Transverse colon (tissue), 4 donors: Measurements from ENCODE around the gene SCN3A. TPM values are rescaled to one million over a fixed set of nuclear protein-coding genes. Genes with fewer than 3 reads are reported as not detected.

Source experiments
- DNase-seq: peaks from one replicate; pipeline ENCODE4 v3.0.0-alpha.2; 2019
- H3K27ac ChIP-seq, 4 donors: fragments of 200-600 bp; sonication (generic); 2 replicates each; pipeline ENCODE4 v1.5.1; 2016 to 2018; ENCODE audit warnings: inconsistent platforms in 4 of 4
- H3K27me3 ChIP-seq: fragments of 200-600 bp; sonication (generic); 2 replicates; pipeline ENCODE4 v1.5.1; 2017; ENCODE audit warnings: inconsistent platforms
- H3K36me3 ChIP-seq, 4 donors: fragments of 200-600 bp; sonication (generic); 2 replicates each; pipeline ENCODE4 v1.5.1; 2017 to 2019; ENCODE audit warnings: inconsistent platforms in 4 of 4
- H3K4me1 ChIP-seq, 4 donors: fragments of 200-600 bp; sonication (generic); 2 replicates each; pipeline ENCODE4 v1.5.1; 2017 to 2020; ENCODE audit warnings: inconsistent platforms in 4 of 4
- H3K4me3 ChIP-seq, 4 donors: fragments of 200-600 bp; sonication (generic); 1 replicate in 1 of 4; 2 replicates in 3 of 4; pipeline versions ENCODE4 v1.5.1 to v1.6.1; 2017 to 2019; ENCODE audit warnings: inconsistent platforms in 4 of 4
- H3K9me3 ChIP-seq, 2 donors: fragments of 200-600 bp; sonication (generic); 2 replicates each; pipeline ENCODE4 v1.5.1; 2017 to 2019; ENCODE audit warnings: inconsistent platforms in 2 of 2
- CTCF ChIP-seq, 5 experiments: fragments of 200-600 bp in 3 of 5; fragments of 450-650 bp in 2 of 5; sonication (generic) in 3 of 5; IDR thresholded peaks; 1 replicate in 2 of 5; 2 replicates in 3 of 5; pipeline ENCODE4 v1.5.1; 2016 to 2017; ENCODE audit warnings: antibody characterized with exemption in 5 of 5, inconsistent platforms in 3 of 5, mild to moderate bottlenecking in 2 of 5, moderate library complexity in 1 of 5
- EP300 ChIP-seq: sonication (generic); formaldehyde crosslinking; IDR thresholded peaks from one replicate; pipeline ENCODE4 v1.6.1; 2017; ENCODE audit warnings: antibody characterized with exemption, low read depth
- POLR2A ChIP-seq: fragments of 450-650 bp; IDR thresholded peaks from one replicate; pipeline ENCODE4 v1.6.1; 2016; ENCODE audit warnings: antibody characterized with exemption, mild to moderate bottlenecking, moderate library complexity
- POLR2AphosphoS5 ChIP-seq, 3 donors: sonication (generic); formaldehyde crosslinking; IDR thresholded peaks; one replicate each; pipeline ENCODE4 v1.6.1; 2016; ENCODE audit warnings: antibody characterized with exemption in 3 of 3
- WGBS, 2 donors: methylation state at CpG; one replicate each; pipeline ENCODE4 v1.1.5; 2018; ENCODE audit warnings: low coverage in 1 of 2; 5-methylcytosine and 5-hydroxymethylcytosine counted together
- in situ Hi-C, 4 donors: fragments of 200-750 bp; cut with MboI; loops; one replicate each; pipeline versions ENCODE4 v1.15.0 to v1.15.1; 2017; ENCODE audit warnings: low sequenced_read_pairs in 3 of 4, low pct_ligation_motif_present in 1 of 4, low pct_unique_long_range_greater_than_20kb in 1 of 4
- intact Hi-C: fragments of 100-400 bp; cut with DNase I; formaldehyde crosslinking; loops from one replicate; pipeline ENCODE4 v1.15.1; 2023; ENCODE audit warnings: low total_unique reads
- total RNA-seq, 4 donors: library from RNA; depleted of rRNA; stranded (reverse); fragments of >200 nt; gene quantifications; one replicate each; pipeline ENCODE4 v1.1.0, GENCODE V29; 2016

Gene SCN3A
- total RNA-seq, 4 donors from 2014 or later = 0.60 to 2.5 (median 1.4) TPM

- H3K4me3 ChIP-seq = no peak overlapping the region
- H3K27me3 ChIP-seq = no peaks in the 10 kb centered on the region
- H3K27ac ChIP-seq = no peak overlapping the region
- intact Hi-C loops = no loop called here
- TF ChIP-seq CTCF (IDR thresholded peaks at IDR 0.05) (no peak), POLR2AphosphoS5 (IDR thresholded peaks at IDR 0.05) (no peak), EP300 (no peak), POLR2A (no peak)
- in situ Hi-C loops = loop anchor here in 1 of 4 donors (25.0 kb wide), 1 partner anchor 439 kb away; no protein-coding TSS in a partner anchor
- no peak for DNase-seq
- no peaks in the 10 kb centered on the region for H3K4me1 ChIP-seq
- 63 to 78% methylated on average over 2 of the region's 2 CpGs for WGBS, 2 donors
- H3K9me3 ChIP-seq = no peaks in the 10 kb centered on the region
- H3K36me3 ChIP-seq = no peaks in the 10 kb centered on the region
Measured at GRCh38 chr2:165176780-165177179, 27.1 kb downstream of the SCN3A start.

GRCh38 chr2:165173215-165173614 is 30.6 kb downstream of the SCN3A start:
- in situ Hi-C loops (no loop called here), intact Hi-C loops (no loop called here)
- Histone ChIP-seq H3K9me3 (no peaks in the 10 kb centered on the region), H3K27ac (no peak overlapping the region), H3K4me1 (no peaks in the 10 kb centered on the region), H3K4me3 (no peak overlapping the region), H3K36me3 (no peaks in the 10 kb centered on the region), H3K27me3 (no peaks in the 10 kb centered on the region)
- no peak for TF ChIP-seq EP300
- TF ChIP-seq POLR2AphosphoS5 (IDR thresholded peaks at IDR 0.05) = no peak
- no peak for TF ChIP-seq CTCF (IDR thresholded peaks at IDR 0.05)
- no peak for TF ChIP-seq POLR2A
- DNase-seq = no peak
- 43 to 63% methylated on average over 1 of the region's 1 CpG for WGBS, 2 donors

- DNase-seq = no peak
- Histone ChIP-seq H3K4me1 (no peaks in the 10 kb centered on the region), H3K36me3 (no peaks in the 10 kb centered on the region), H3K4me3 (no peak overlapping the region), H3K27me3 (no peaks in the 10 kb centered on the region), H3K9me3 (no peaks in the 10 kb centered on the region), H3K27ac (no peak overlapping the region)
- 94 to 96% methylated on average over 4 of the region's 4 CpGs for WGBS, 2 donors
- TF ChIP-seq POLR2A = no peak
- no peak for TF ChIP-seq POLR2AphosphoS5 (IDR thresholded peaks at IDR 0.05)
- no peak for TF ChIP-seq EP300
- no peak for TF ChIP-seq CTCF (IDR thresholded peaks at IDR 0.05)
- intact Hi-C loops (no loop called here), in situ Hi-C loops (no loop called here)
Measured at GRCh38 chr2:165164201-165164600, 39.6 kb downstream of the SCN3A start.

GRCh38 chr2:165163761-165164160 is 40.1 kb downstream of the SCN3A start:
- Histone ChIP-seq H3K4me1 (no peaks in the 10 kb centered on the region), H3K9me3 (no peaks in the 10 kb centered on the region), H3K4me3 (no peak overlapping the region), H3K36me3 (no peaks in the 10 kb centered on the region), H3K27me3 (no peaks in the 10 kb centered on the region), H3K27ac (no peak overlapping the region)
- TF ChIP-seq POLR2AphosphoS5 (IDR thresholded peaks at IDR 0.05) (no peak), EP300 (no peak), CTCF (IDR thresholded peaks at IDR 0.05) (no peak), POLR2A (no peak)
- in situ Hi-C loops = no loop called here
- no peak for DNase-seq
- intact Hi-C loops = no loop called here
- WGBS, 2 donors = 69 to 89% methylated on average over 1 to 2 of the region's 2 CpGs
